Effector memory CD8-positive, alpha-beta T cell (primary cell): ENCODE measurements around the gene SNRPA.

Experiments used
- ATAC-seq: fragments of 150-1000 bp; cut with Tn5 transposase; replicated peaks from 2 replicates; pipeline ENCODE4 v1.10.0; 2021; ENCODE audit warnings: mild to moderate bottlenecking, moderate library complexity
- DNase-seq, 3 experiments: peaks; one replicate each; pipeline ENCODE4 v3.0.0; 2021
- H3K27ac Mint-ChIP-seq, 2 donors: one replicate each; pipeline ENCODE4 v1.8.0; 2022; ENCODE audit warnings: mild to moderate bottlenecking in 2 of 2, mixed read lengths in 2 of 2, moderate library complexity in 2 of 2
- H3K27me3 Mint-ChIP-seq, 2 donors: one replicate each; pipeline ENCODE4 v1.8.0; 2022; ENCODE audit warnings: mixed read lengths in 2 of 2
- H3K36me3 Mint-ChIP-seq: one replicate; pipeline ENCODE4 v1.8.0; 2022; ENCODE audit warnings: mild to moderate bottlenecking, moderate library complexity, mixed read lengths; ENCODE audit not compliant: insufficient read depth
- H3K4me1 Mint-ChIP-seq, 2 donors: one replicate each; pipeline ENCODE4 v1.8.0; 2022; ENCODE audit warnings: low read depth in 2 of 2, mixed read lengths in 2 of 2
- H3K4me3 Mint-ChIP-seq, 2 donors: one replicate each; pipeline ENCODE4 v1.8.0; 2022; ENCODE audit warnings: mild to moderate bottlenecking in 2 of 2, mixed read lengths in 2 of 2, moderate library complexity in 2 of 2
- H3K9me3 Mint-ChIP-seq, 2 donors: one replicate each; pipeline ENCODE4 v1.8.0; 2022; ENCODE audit warnings: mixed read lengths in 2 of 2
- total RNA-seq, 9 experiments: gene quantifications; one replicate each; lab custom pipeline; 2026; lab: John Stamatoyannopoulos, UW

Gene SNRPA
- 31.9 to 119 (median 59.2) reads per million in 9 experiments for total RNA-seq

GRCh38 chr19:40750874-40751537, at the start of gene SNRPA:
TSS of gene SNRPA (plus strand) at chr19:40751203. CDS start at chr19:40751409, 206 bp downstream.
- peak; percentile 69 for ATAC-seq
- H3K36me3 Mint-ChIP-seq: peaks cover 43% of the 10 kb centered on the region
- H3K27me3 Mint-ChIP-seq: no peaks in the 10 kb centered on the region
- peak within 1 kb of the TSS; percentile 98 to 99 for H3K27ac Mint-ChIP-seq
- no peaks in the 10 kb centered on the region for H3K9me3 Mint-ChIP-seq
- peaks cover 46 to 52% of the 10 kb centered on the region in 2 donors for H3K4me1 Mint-ChIP-seq
- peak; percentile 94 to 97 (median 95) for DNase-seq
- peak within 1 kb of the TSS; percentile 84 to 97 for H3K4me3 Mint-ChIP-seq

- Mint-ChIP-seq H3K27ac (no peak overlapping the region), H3K9me3 (no peaks in the 10 kb centered on the region), H3K36me3 (peaks cover 22% of the 10 kb centered on the region), H3K27me3 (no peaks in the 10 kb centered on the region), H3K4me1 (peaks cover 0 to 3% of the 10 kb centered on the region in 2 donors), H3K4me3 (no peak overlapping the region)
- no peak for ATAC-seq
- DNase-seq: no peak
Measured at GRCh38 chr19:40701758-40702157, 49.2 kb upstream of the SNRPA start.

- ATAC-seq: no peak
- Mint-ChIP-seq H3K27ac (peak overlapping the region in 1 of 2 donors; percentile 29), H3K36me3 (peaks cover 26% of the 10 kb centered on the region), H3K27me3 (no peaks in the 10 kb centered on the region), H3K9me3 (no peaks in the 10 kb centered on the region), H3K4me3 (no peak overlapping the region), H3K4me1 (peaks cover 0 to 3% of the 10 kb centered on the region in 2 donors)
- no peak for DNase-seq
Measured at GRCh38 chr19:40702337-40703012, 48.5 kb upstream of the SNRPA start.

GRCh38 chr19:40703029-40703755, 47.8 kb upstream of the SNRPA start:
- Mint-ChIP-seq H3K4me3 (no peak overlapping the region), H3K27me3 (no peaks in the 10 kb centered on the region), H3K9me3 (no peaks in the 10 kb centered on the region), H3K36me3 (peaks cover 26% of the 10 kb centered on the region), H3K27ac (peak overlapping the region; percentile 29 to 49), H3K4me1 (peaks cover 0 to 3% of the 10 kb centered on the region in 2 donors)
- DNase-seq: no peak
- ATAC-seq: no peak

- H3K27ac Mint-ChIP-seq: no peak overlapping the region
- no peaks in the 10 kb centered on the region for H3K27me3 Mint-ChIP-seq
- no peaks in the 10 kb centered on the region for H3K9me3 Mint-ChIP-seq
- peaks cover 0 to 3% of the 10 kb centered on the region in 2 donors for H3K4me1 Mint-ChIP-seq
- no peak for ATAC-seq
- DNase-seq: no peak
- H3K4me3 Mint-ChIP-seq: no peak overlapping the region
- H3K36me3 Mint-ChIP-seq: peaks cover 39% of the 10 kb centered on the region
Measured at GRCh38 chr19:40704491-40705361, 46.3 kb upstream of the SNRPA start.

GRCh38 chr19:40705362-40705651, 45.7 kb upstream of the SNRPA start:
- peaks cover 43% of the 10 kb centered on the region for H3K36me3 Mint-ChIP-seq
- no peak overlapping the region for H3K4me3 Mint-ChIP-seq
- peaks cover 0 to 3% of the 10 kb centered on the region in 2 donors for H3K4me1 Mint-ChIP-seq
- ATAC-seq (no peak), DNase-seq (no peak)
- no peak overlapping the region for H3K27ac Mint-ChIP-seq
- no peaks in the 10 kb centered on the region for H3K27me3 Mint-ChIP-seq
- no peaks in the 10 kb centered on the region for H3K9me3 Mint-ChIP-seq

- Mint-ChIP-seq H3K27ac (no peak overlapping the region), H3K36me3 (peaks cover 50% of the 10 kb centered on the region)
- no peak for ATAC-seq
Measured at GRCh38 chr19:40705950-40706619, 44.9 kb upstream of the SNRPA start.

GRCh38 chr19:40707615-40708014, 43.4 kb upstream of the SNRPA start:
- Mint-ChIP-seq H3K36me3 (peaks cover 57% of the 10 kb centered on the region), H3K4me3 (no peak overlapping the region), H3K9me3 (no peaks in the 10 kb centered on the region), H3K4me1 (peaks cover 3 to 6% of the 10 kb centered on the region in 2 donors), H3K27me3 (no peaks in the 10 kb centered on the region), H3K27ac (no peak overlapping the region)
- DNase-seq (no peak), ATAC-seq (no peak)

More at GRCh38 chr19:40705950-40706619, 44.9 kb upstream of the SNRPA start:
- Mint-ChIP-seq H3K9me3 (no peaks in the 10 kb centered on the region), H3K4me3 (no peak overlapping the region), H3K27me3 (no peaks in the 10 kb centered on the region), H3K4me1 (peaks cover 0 to 3% of the 10 kb centered on the region in 2 donors)
- DNase-seq: no peak

- peak overlapping the region in 1 of 2 donors; percentile 79 for H3K27ac Mint-ChIP-seq
- ATAC-seq: no peak
- H3K4me1 Mint-ChIP-seq: peaks cover 9 to 17% of the 10 kb centered on the region in 2 donors
- DNase-seq: no peak
- no peak overlapping the region for H3K4me3 Mint-ChIP-seq
- no peaks in the 10 kb centered on the region for H3K27me3 Mint-ChIP-seq
- H3K36me3 Mint-ChIP-seq: peaks cover 62% of the 10 kb centered on the region
- H3K9me3 Mint-ChIP-seq: no peaks in the 10 kb centered on the region
Measured at GRCh38 chr19:40709817-40710216, 41.2 kb upstream of the SNRPA start.

- H3K27me3 Mint-ChIP-seq: no peaks in the 10 kb centered on the region
- H3K27ac Mint-ChIP-seq: peak overlapping the region; percentile 95 to 99
- peaks cover 38 to 41% of the 10 kb centered on the region in 2 donors for H3K4me1 Mint-ChIP-seq
- DNase-seq (no peak), ATAC-seq (no peak)
- H3K4me3 Mint-ChIP-seq: peak overlapping the region; percentile 77 to 83
- H3K9me3 Mint-ChIP-seq: no peaks in the 10 kb centered on the region
- peaks cover 63% of the 10 kb centered on the region for H3K36me3 Mint-ChIP-seq
Measured at GRCh38 chr19:40713939-40714338, 37.1 kb upstream of the SNRPA start.

- Mint-ChIP-seq H3K27me3 (no peaks in the 10 kb centered on the region), H3K4me1 (peaks cover 40 to 44% of the 10 kb centered on the region in 2 donors), H3K36me3 (peaks cover 56% of the 10 kb centered on the region), H3K4me3 (peak overlapping the region; percentile 77 to 83), H3K9me3 (no peaks in the 10 kb centered on the region), H3K27ac (peak overlapping the region; percentile 95 to 99)
- DNase-seq (peak; percentile 93 to 95 (median 94)), ATAC-seq (peak; percentile 67)
Measured at GRCh38 chr19:40714441-40715299, 36.3 kb upstream of the SNRPA start.

- ATAC-seq: peak; percentile 1
- Mint-ChIP-seq H3K27ac (peak overlapping the region; percentile 95 to 99), H3K4me1 (peaks cover 53 to 57% of the 10 kb centered on the region in 2 donors), H3K9me3 (no peaks in the 10 kb centered on the region), H3K27me3 (no peaks in the 10 kb centered on the region), H3K36me3 (peaks cover 44% of the 10 kb centered on the region), H3K4me3 (peak overlapping the region; percentile 77 to 83)
- peak; percentile 40 to 51 (median 44) for DNase-seq
Measured at GRCh38 chr19:40716031-40716481, 34.9 kb upstream of the SNRPA start.
